HFF-Myc (cell line): ENCODE measurements around the gene BIN1.

ENCODE experiments used
- DNase-seq: peaks from one replicate; pipeline ENCODE4 v3.0.0-alpha.2; 2011; ENCODE audit warnings: low read depth; ENCODE audit errors: extremely low read depth
- H3K4me3 ChIP-seq: replicated peaks from 2 replicates; pipeline ENCODE4 v1.5.1; 2011; ENCODE audit warnings: low read depth, mild to moderate bottlenecking, control low read depth, low read length
- TF ChIP-seq, protein P1 (sequence below): IDR thresholded peaks from 2 replicates; pipeline ENCODE4 v1.5.1; 2012; ENCODE audit warnings: mild to moderate bottlenecking, low read depth, low read length, control low read depth; ENCODE audit errors: missing control alignments

BIN1 gene

DNA sequence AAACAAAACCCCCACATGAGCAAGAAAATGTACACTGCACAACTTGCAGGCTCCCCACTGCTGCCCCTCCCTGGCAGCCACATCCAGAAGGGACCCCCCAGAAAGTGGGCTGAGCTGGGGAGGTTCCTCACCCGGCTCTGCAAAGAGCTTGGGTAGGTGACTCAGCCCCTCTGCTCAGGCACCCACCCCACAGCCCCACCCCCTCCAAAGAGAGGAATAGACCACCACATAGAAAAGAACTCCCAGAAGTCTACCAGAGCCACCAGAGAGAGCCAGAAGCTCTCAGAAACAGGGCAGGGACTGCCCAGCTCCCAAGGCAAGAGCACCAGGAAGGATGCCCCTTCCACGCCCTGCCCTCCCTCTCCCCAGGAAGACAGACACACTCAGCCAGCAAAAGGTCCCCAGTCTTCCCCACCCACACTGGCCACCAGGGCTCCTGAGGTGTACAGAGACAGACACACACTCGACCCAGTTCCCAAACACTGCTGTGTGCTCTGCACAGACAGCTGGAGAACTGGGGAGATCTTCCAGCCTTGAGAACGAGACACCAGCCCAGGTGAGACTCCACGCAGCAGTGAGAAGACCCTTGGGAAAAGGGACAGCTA, 28.2 kb downstream of the BIN1 start:
- no peak overlapping the region for H3K4me3 ChIP-seq
- no peak for DNase-seq
- TF ChIP-seq, protein P1, sequence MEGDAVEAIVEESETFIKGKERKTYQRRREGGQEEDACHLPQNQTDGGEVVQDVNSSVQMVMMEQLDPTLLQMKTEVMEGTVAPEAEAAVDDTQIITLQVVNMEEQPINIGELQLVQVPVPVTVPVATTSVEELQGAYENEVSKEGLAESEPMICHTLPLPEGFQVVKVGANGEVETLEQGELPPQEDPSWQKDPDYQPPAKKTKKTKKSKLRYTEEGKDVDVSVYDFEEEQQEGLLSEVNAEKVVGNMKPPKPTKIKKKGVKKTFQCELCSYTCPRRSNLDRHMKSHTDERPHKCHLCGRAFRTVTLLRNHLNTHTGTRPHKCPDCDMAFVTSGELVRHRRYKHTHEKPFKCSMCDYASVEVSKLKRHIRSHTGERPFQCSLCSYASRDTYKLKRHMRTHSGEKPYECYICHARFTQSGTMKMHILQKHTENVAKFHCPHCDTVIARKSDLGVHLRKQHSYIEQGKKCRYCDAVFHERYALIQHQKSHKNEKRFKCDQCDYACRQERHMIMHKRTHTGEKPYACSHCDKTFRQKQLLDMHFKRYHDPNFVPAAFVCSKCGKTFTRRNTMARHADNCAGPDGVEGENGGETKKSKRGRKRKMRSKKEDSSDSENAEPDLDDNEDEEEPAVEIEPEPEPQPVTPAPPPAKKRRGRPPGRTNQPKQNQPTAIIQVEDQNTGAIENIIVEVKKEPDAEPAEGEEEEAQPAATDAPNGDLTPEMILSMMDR, result no peak

DNA sequence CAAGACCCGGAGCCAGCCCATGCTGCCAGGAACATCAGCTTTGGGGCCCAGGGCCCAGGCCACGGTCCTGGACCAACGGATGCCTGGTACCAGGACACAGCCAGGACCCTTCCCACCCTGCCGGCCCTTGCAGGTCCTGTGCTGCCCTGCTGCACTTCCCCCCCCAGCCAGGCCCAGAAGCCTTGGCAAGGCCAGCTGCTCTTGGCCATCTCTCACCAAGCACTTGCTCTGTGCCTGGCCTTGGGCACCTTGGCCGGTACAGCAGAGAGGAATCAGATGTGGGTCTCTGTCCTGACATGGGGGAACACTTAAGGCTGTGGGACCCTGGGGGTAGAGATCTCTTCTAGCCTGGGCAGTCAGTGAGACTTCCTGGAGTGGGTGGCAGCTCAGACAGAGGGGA, 28.9 kb downstream of the BIN1 start:
- H3K4me3 ChIP-seq, result no peak overlapping the region
- TF ChIP-seq, protein P1, result no peak
- no peak for DNase-seq

DNA sequence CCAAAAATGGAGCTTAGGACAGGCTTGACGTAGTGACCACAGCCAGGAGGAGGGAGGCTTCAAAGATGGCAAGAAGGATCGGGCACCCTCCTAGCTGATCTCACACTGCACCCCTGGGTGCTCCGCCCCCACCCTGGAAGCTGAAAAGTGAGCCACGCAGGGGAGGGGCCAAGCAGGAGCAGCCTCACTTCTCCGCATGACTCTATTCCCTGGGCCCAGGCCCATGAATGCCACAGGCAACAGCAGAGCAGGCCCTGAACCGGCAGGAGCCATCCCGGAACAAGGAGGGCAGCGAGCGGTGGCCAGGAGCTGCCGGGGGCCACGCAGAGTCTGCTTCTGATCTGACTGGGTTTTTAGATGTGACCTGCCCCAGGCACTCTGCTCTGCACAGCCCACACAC, 30.0 kb downstream of the BIN1 start:
- TF ChIP-seq, protein P1, result no peak
- no peak overlapping the region for H3K4me3 ChIP-seq
- DNase-seq, result no peak

DNA sequence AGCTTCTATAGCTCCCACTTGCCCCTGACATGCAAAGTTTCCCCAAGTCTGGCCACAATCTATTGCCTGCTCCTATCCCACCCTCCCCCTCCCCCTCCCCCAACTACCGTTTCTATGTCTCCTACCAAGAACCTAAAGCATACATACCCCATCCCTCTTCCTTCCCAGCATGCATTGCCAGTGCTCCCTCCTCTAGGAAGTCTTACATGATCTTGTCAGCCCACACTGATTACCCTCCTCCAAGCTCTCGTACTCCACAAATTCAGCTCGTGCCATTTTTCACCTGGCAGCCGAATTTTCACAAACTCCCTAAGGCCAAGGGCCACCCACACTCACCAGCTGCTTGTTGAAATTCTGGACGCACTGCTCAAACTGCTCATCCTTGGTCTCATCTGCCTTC, 30.7 kb downstream of the BIN1 start:
- no peak overlapping the region for H3K4me3 ChIP-seq
- TF ChIP-seq, protein P1, result no peak
- DNase-seq, result no peak

DNA sequence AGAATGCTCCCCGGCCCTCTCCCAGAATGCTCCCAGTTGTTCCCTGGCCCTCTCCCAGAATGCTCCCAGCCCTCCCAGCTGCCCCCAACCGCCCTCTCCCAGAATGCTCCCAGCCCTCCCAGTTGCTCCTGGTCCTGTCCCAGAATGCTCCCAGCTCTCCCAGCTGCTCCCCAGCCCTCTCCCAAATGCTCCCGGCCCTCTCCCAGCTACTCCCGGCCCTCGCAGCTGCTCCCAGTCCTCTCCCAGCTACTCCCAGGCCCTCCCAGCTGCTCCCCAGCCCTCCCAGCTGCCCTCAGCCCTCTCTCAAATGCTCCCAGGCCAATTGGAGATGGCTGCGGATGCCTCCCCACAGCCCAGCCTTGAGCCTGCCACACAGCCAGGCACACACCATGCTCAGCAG, 31.1 kb downstream of the BIN1 start:
- no peak overlapping the region for H3K4me3 ChIP-seq
- no peak for DNase-seq
- TF ChIP-seq, protein P1, result no peak

DNA sequence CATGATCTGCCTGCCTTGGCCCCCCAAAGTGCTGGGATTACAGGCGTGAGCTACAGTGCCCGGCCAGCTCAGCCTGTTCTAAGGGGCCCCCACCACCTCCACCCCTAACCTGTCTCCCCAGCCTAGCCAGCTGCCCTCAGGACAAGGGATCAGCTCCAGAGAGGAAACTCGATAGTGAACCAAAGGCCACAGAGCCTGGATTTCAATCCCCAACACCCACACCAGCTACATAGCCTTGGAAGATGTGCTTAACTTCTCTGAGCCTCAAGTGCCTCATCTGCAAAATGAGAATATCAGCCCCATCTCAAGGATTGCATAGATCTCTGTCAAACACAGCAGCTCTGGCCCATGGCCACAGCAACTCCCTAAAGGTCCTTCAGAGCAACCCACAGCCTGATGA, 32.0 kb downstream of the BIN1 start:
- DNase-seq, result no peak
- no peak overlapping the region for H3K4me3 ChIP-seq
- TF ChIP-seq, protein P1, result no peak

DNA sequence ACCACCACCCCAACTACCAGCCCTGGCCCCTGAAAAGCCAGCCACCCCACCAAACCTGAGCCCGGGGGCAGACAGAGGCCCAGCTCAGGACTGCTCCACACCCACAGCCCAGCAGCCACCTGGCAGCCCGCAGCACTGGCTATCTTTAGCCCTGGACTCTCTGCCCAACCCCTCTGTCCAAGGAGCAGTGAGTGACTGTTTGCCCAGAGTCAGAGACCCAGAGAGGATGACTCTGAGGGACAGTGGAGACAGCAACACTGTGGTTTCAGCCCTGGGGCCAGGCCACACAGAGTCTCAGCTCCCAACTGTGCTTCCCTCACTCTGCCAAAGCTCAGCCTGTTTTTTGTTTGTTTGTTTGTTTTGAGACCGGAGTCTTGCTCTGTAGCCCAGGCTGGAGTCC, 32.6 kb downstream of the BIN1 start:
- no peak for DNase-seq
- TF ChIP-seq, protein P1, result no peak
- H3K4me3 ChIP-seq, result no peak overlapping the region
